ENCODE results near the gene TECTA. TPM values are rescaled to one million over a fixed set of nuclear protein-coding genes. Genes with fewer than 3 reads are reported as not detected.
A peak's percentile ranks its signal among the peaks of the same experiment; 100 is the strongest.

Gene TECTA
- total and polyA plus RNA-seq, 2 of the 8 experiments (the other 6 are each of a cell fraction or from before 2014, with no cell fraction given) = 0.59 to 1.0 TPM

- no peaks in the 10 kb centered on the region for H3K79me1 ChIP-seq (ENCODE audit: low read depth, low read length)
- H3K14ac ChIP-seq (ENCODE audit: insufficient read length) = no peak overlapping the region
- H4K91ac ChIP-seq (replicated peaks; ENCODE audit: insufficient read length, low read length) = no peak overlapping the region
- no peak overlapping the region for H3K18ac ChIP-seq (ENCODE audit: extremely low read depth, low read length)
- peak; percentile 32 for FAIRE-seq
- H3K9me3 ChIP-seq (ENCODE audit: insufficient read depth in 2 of 2, low read depth in 1 of 2, low read length in 1 of 2) = no peaks in the 10 kb centered on the region
- H3K4me2 ChIP-seq (ENCODE audit: insufficient read depth in 1 of 2, low read depth in 2 of 2, low read length in 2 of 2) = no peak overlapping the region
- ChIA-PET CTCF (ENCODE audit: partially characterized antibody) (interaction anchor here (0.8 to 4.7 kb wide), 22 partner anchors 11 to 534 kb away, joined by 3 to 30 read pairs (median 4); no protein-coding TSS in a partner anchor), POLR2A (ENCODE audit: partially characterized antibody) (no interaction called here)
- no peak overlapping the region for H4K8ac ChIP-seq (ENCODE audit: extremely low read depth, insufficient read depth, low read length)
- H2BK15ac ChIP-seq (ENCODE audit: low read length) = no peak overlapping the region
- H2BK20ac ChIP-seq (ENCODE audit: low read length) = no peak overlapping the region
- no peak overlapping the region for H3K4ac ChIP-seq (replicated peaks; ENCODE audit: insufficient read length, low read depth, low read length)
- WGBS, 2 experiments (ENCODE audit: extremely low coverage in 1 of 2, insufficient coverage in 1 of 2, insufficient read length in 1 of 2, insufficient replicate concordance in 2 of 2, low coverage in 1 of 2, low lambda C conversion rate in 2 of 2, missing lambda C conversion rate in 1 of 2) = 66% methylated on average over 2 of the region's 2 CpGs; no CpG with 5 or more reads in 1 of the 2 experiments
- H3K23ac ChIP-seq (ENCODE audit: insufficient read length) = no peak overlapping the region
- no peak overlapping the region for H3K27ac ChIP-seq (ENCODE audit: low read depth, low read length)
- no peaks in the 10 kb centered on the region for H3K27me3 ChIP-seq (replicated peaks in 1 of 4; ENCODE audit: control insufficient read depth in 3 of 4, extremely low read depth in 1 of 4, insufficient read depth in 3 of 4, low read length in 3 of 4)
- no peaks in the 10 kb centered on the region for H3K23me2 ChIP-seq (ENCODE audit: low read depth, low read length)
- no peaks in the 10 kb centered on the region for H3K79me2 ChIP-seq (ENCODE audit: control insufficient read depth in 1 of 2, insufficient read depth in 2 of 2, low read length in 2 of 2)
- no peaks in the 10 kb centered on the region for H3K4me1 ChIP-seq (replicated peaks in 1 of 4; ENCODE audit: control insufficient read depth in 3 of 4, insufficient read depth in 4 of 4, low read length in 3 of 4)
- H2BK5ac ChIP-seq (ENCODE audit: low read depth, low read length) = no peak overlapping the region
- H3K36me3 ChIP-seq (ENCODE audit: control insufficient read depth in 2 of 4, insufficient read depth in 4 of 4, low read length in 3 of 4) = peaks cover 0 to 14% (median 3%) of the 10 kb centered on the region in 4 experiments; a peak in 4 of 8 replicates
- H2AK5ac ChIP-seq (ENCODE audit: low read depth, low read length) = no peak overlapping the region
- no peak for DNase-seq (ENCODE audit: low read depth in 1 of 2, low spot score in 2 of 2)
- no peaks in the 10 kb centered on the region for H4K20me1 ChIP-seq (replicated peaks in 1 of 2; ENCODE audit: control insufficient read depth in 1 of 2, insufficient read depth in 2 of 2, low read length in 2 of 2)
- H3K9ac ChIP-seq (replicated peaks in 1 of 4; ENCODE audit: extremely low read depth in 1 of 4, low read depth in 3 of 4, low read length in 3 of 4) = no peak overlapping the region
- H4K5ac ChIP-seq (ENCODE audit: insufficient read length, low read depth, low read length) = no peak overlapping the region
- H3K56ac ChIP-seq (replicated peaks; ENCODE audit: insufficient read length, low read depth, low read length) = no peak overlapping the region
- H2BK120ac ChIP-seq (replicated peaks; ENCODE audit: low read depth, low read length) = no peak overlapping the region
- no peak overlapping the region for H2AFZ ChIP-seq (ENCODE audit: low read length)
- no peak overlapping the region for H3K4me3 ChIP-seq (ENCODE audit: extremely low read depth in 1 of 4, insufficient read depth in 2 of 4, low read depth in 3 of 4, low read length in 4 of 4)
- H2BK12ac ChIP-seq (ENCODE audit: low read depth, low read length) = no peak overlapping the region
- TF ChIP-seq BCL11A (IDR thresholded peaks at IDR 0.05; ENCODE audit: low read depth in 2 of 2, low read length in 2 of 2) = no peak
- no peak for TF ChIP-seq CHD1 (IDR thresholded peaks at IDR 0.05; ENCODE audit: low read depth, low read length)
- TF ChIP-seq BRCA1 (IDR thresholded peaks at IDR 0.05; ENCODE audit: low read depth, low read length) = no peak
- TF ChIP-seq ATF3 (IDR thresholded peaks at IDR 0.05; ENCODE audit: insufficient read depth, low read depth, low read length) = no peak
- no peak for TF ChIP-seq ASH2L (IDR thresholded peaks at IDR 0.05; ENCODE audit: low read length)
- no peak for TF ChIP-seq KDM4A (IDR thresholded peaks at IDR 0.05; ENCODE audit: low read depth, low read length, severe bottlenecking)
- TF ChIP-seq CREB1 (IDR thresholded peaks at IDR 0.05) = no peak
- peak; percentile 47 for TF ChIP-seq RAD21 (IDR thresholded peaks at IDR 0.05 in 1 of 2, conservative IDR thresholded peaks at IDR 0.05 in 1 of 2; ENCODE audit: low read depth in 2 of 2, low read length in 2 of 2)
- no peak for TF ChIP-seq EGR1 (IDR thresholded peaks at IDR 0.05; ENCODE audit: borderline replicate concordance, low read depth, low read length)
- peak in 2 of 3 experiments; percentile 37 to 40; a peak in 2 of 4 replicates for TF ChIP-seq CTCF (IDR thresholded peaks at IDR 0.05; ENCODE audit: control extremely low read depth in 1 of 3, insufficient read depth in 1 of 3, low read depth in 1 of 3, low read length in 3 of 3)
Observed at GRCh38 chr11:121063728-121064127, 37.3 kb upstream of the TECTA start.

Measured in H1 (cell line).